HepG2 (cell line): ENCODE measurements around the gene CDCA4. TPM values are rescaled to one million over a fixed set of nuclear protein-coding genes. Genes with fewer than 3 reads are reported as not detected.

Experiments
- ATAC-seq: fragments of 200-7000 bp; cut with Tn5 transposase; 3 replicates; pipeline ENCODE4 v1.9.1; 2020; ENCODE audit warnings: mild to moderate bottlenecking, moderate library complexity
- BruUV-seq: library from RNA; stranded (reverse); fragments of 400-500 nt; replicated peaks from 2 replicates; lab custom pipeline; 2021; lab: Mats Ljungman, UMichigan
- CTCF ChIA-PET: fragments of 300-600 bp; formaldehyde crosslinking; extraction: SDS; loops from one replicate; lab custom pipeline; 2021; ENCODE audit warnings: low total read pairs, inconsistent platforms, low intra/inter-chr PET ratio; lab: Yijun Ruan, JAX
- POLR2A ChIA-PET: fragments of 350-600 bp; sonication (Branson Sonifier 250); formaldehyde crosslinking; loops from one replicate; lab custom pipeline; 2020; ENCODE audit warnings: antibody characterized with exemption, inconsistent platforms; lab: Yijun Ruan, JAX
- DNase-seq: peaks from one replicate; pipeline ENCODE4 v3.0.0-alpha.2; 2015; ENCODE audit warnings: low spot score
- FAIRE-seq: peaks from 3 replicates; lab custom pipeline; 2011; peaks lifted over from hg19 to GRCh38; lab: Jason Lieb, UNC
- H2AFZ ChIP-seq: one replicate; pipeline ENCODE4 v1.6.1; 2011; ENCODE audit warnings: low read length, inconsistent platforms
- H3K27ac ChIP-seq: fragments of 300-600 bp; 3 replicates; pipeline ENCODE4 v1.8.0; 2011; ENCODE audit warnings: mixed run types, mild to moderate bottlenecking, mixed read lengths, low read length, inconsistent platforms; ENCODE audit not compliant: insufficient read depth; ENCODE audit errors: extremely low read length
- H3K27me3 ChIP-seq, 2 experiments: fragments of 200-600 bp in 1 of 2; 2 replicates in 1 of 2; 3 replicates in 1 of 2; pipeline versions ENCODE4 v1.6.0 to v1.8.0; 2011; ENCODE audit warnings: low read length in 2 of 2, mild to moderate bottlenecking in 2 of 2, moderate library complexity in 2 of 2, inconsistent platforms in 1 of 2; ENCODE audit not compliant: insufficient read depth in 2 of 2, control insufficient read depth in 1 of 2
- H3K36me3 ChIP-seq, 2 experiments: fragments of 200-600 bp in 1 of 2; replicated peaks in 1 of 2; 2 replicates in 1 of 2; 3 replicates in 1 of 2; pipeline versions ENCODE4 v1.5.1 to v1.8.0; 2011; ENCODE audit warnings: low read length in 2 of 2, inconsistent platforms in 1 of 2; ENCODE audit not compliant: insufficient read depth in 2 of 2, control insufficient read depth in 1 of 2
- H3K4me1 ChIP-seq: 2 replicates; pipeline ENCODE4 v1.5.1; 2012; ENCODE audit warnings: low read length, inconsistent platforms; ENCODE audit not compliant: insufficient read depth
- H3K4me2 ChIP-seq: 2 replicates; pipeline ENCODE4 v1.6.0; 2011; ENCODE audit warnings: low read depth, low read length, inconsistent platforms
- H3K4me3 ChIP-seq, 3 experiments: fragments of 200-600 bp in 1 of 3; sonication (generic), shearing (Covaris generic) in 1 of 3; replicated peaks in 1 of 3; 2 replicates each; pipeline ENCODE4 v1.5.1; 2011 to 2016; ENCODE audit warnings: low read length in 3 of 3, inconsistent platforms in 2 of 3, low read depth in 2 of 3, mild to moderate bottlenecking in 2 of 3, control low read depth in 1 of 3, mixed read lengths in 1 of 3; ENCODE audit not compliant: insufficient read depth in 1 of 3
- H3K79me2 ChIP-seq: one replicate; pipeline ENCODE4 v1.6.1; 2011; ENCODE audit warnings: low read length, inconsistent platforms; ENCODE audit not compliant: insufficient read depth
- H3K9ac ChIP-seq: 2 replicates; pipeline ENCODE4 v1.6.0; 2011; ENCODE audit warnings: mild to moderate bottlenecking, low read depth, low read length, inconsistent platforms; ENCODE audit not compliant: insufficient read depth
- H3K9me3 ChIP-seq: 2 replicates; pipeline ENCODE4 v1.5.1; 2012; ENCODE audit warnings: mild to moderate bottlenecking, low read length
- H4K20me1 ChIP-seq: 2 replicates; pipeline ENCODE4 v1.6.0; 2011; ENCODE audit warnings: inconsistent platforms, mild to moderate bottlenecking, low read length, moderate library complexity; ENCODE audit not compliant: insufficient read depth
- ATF7-NPFF ChIP-seq: sonication (generic); formaldehyde crosslinking; IDR thresholded peaks from 2 replicates; pipeline ENCODE4 v1.8.1; 2023; ENCODE audit warnings: mild to moderate bottlenecking, low read depth, missing genetic modification reagents, moderate library complexity
- GABPA ChIP-seq, 2 experiments: IDR thresholded peaks; 2 replicates each; pipeline ENCODE4 v1.6.1; 2011 to 2016; ENCODE audit warnings: low read depth in 2 of 2, low read length in 1 of 2, missing biosample characterization in 1 of 2, missing genetic modification characterization in 1 of 2
- NFRKB ChIP-seq: fragments of 450-650 bp; IDR thresholded peaks from 2 replicates; pipeline ENCODE4 v1.6.1; 2017
- SMAD3 ChIP-seq: sonication (generic); formaldehyde crosslinking; IDR thresholded peaks from 2 replicates; pipeline ENCODE4 v1.4.0; 2020; ENCODE audit warnings: missing genetic modification reagents
- WGBS: methylation state at CpG from one replicate; pipeline ENCODE4 v1.1.6; 2017; ENCODE audit warnings: low lambda C conversion rate; 5-methylcytosine and 5-hydroxymethylcytosine counted together
- in situ Hi-C: cut with HindIII; loops from 2 replicates; pipeline ENCODE4 v1.10.0; 2017; ENCODE audit warnings: low pct_unique_long_range_greater_than_20kb; ENCODE audit not compliant: extremely low pct_ligation_motif_present
- intact Hi-C: fragments of 100-400 bp; cut with micrococcal nuclease; formaldehyde crosslinking; loops from one replicate; pipeline ENCODE4 v1.10.0; 2022; ENCODE audit not compliant: unreplicated experiment
- polyA plus RNA-seq, 8 experiments: library from polyadenylated mRNA; depleted of rRNA in 3 of 8; stranded (reverse) in 7 of 8; unstranded in 1 of 8; fragments of >200 nt; fragmentation: Illumina TruSeq in 4 of 8; extraction: Trizol in 4 of 8; gene quantifications; 2 replicates each; pipeline versions ENCODE4 v1.2.1 to v1.2.3, GENCODE V29; 2011 to 2016; ENCODE audit warnings: low read depth in 4 of 8, missing spikeins in 1 of 8, mixed read lengths in 1 of 8; ENCODE audit not compliant: insufficient read depth in 1 of 8
- total RNA-seq, 5 experiments: library from RNA; depleted of rRNA; stranded (reverse); fragments of >200 nt; fragmentation: Illumina TruSeq; extraction: Trizol; gene quantifications; 2 replicates each; pipeline ENCODE4 v1.2.3, GENCODE V29; 2016; ENCODE audit warnings: low read depth in 1 of 5
- TF ChIP-seq, protein P1 (sequence below), 2 experiments: IDR thresholded peaks; 2 replicates each; pipeline ENCODE4 v1.6.1; 2011 to 2012; ENCODE audit warnings: low read length in 2 of 2, borderline replicate concordance in 1 of 2, low read depth in 1 of 2, mild to moderate bottlenecking in 1 of 2, moderate library complexity in 1 of 2

The CDCA4 gene
- total and polyA plus RNA-seq, 2 of the 13 experiments (the other 11 are each of a cell fraction or from before 2014, with no cell fraction given) = 19.7 to 43.1 TPM

DNA sequence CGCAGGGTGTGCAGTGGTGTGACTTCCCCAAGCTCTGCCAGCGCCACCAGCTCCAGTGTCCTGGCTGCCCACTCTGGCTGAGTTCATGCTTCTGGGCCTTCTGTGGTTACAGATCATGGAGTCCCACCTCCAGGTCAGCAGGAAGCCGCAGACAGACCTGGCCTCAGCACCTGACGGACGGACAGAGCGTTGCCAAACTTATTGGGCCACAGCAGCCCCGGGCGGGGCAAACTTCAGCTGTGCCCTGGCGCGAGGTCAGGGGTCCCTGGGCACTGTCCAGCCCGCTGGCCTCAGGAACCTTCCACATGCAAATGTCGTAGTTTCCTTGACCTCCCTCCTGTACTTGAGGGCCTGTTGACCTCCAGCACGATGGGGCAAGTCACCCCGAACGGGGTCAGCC is 33.1 kb upstream of the CDCA4 start:
- H3K9ac ChIP-seq = no peak overlapping the region
- POLR2A ChIA-PET = no interaction called here
- BruUV-seq = no TSS peak
- H3K9me3 ChIP-seq = no peaks in the 10 kb centered on the region
- no peak for ATAC-seq
- TF ChIP-seq GABPA (IDR thresholded peaks at IDR 0.05; ENCODE audit: low read depth, low read length) (no peak), GABPA (CRISPR knock-in tag; IDR thresholded peaks at IDR 0.05; ENCODE audit: low read depth) (no peak), SMAD3 (CRISPR knock-in tag) (no peak), NFRKB (no peak), ATF7-NPFF (CRISPR knock-in tag) (no peak)
- TF ChIP-seq, protein P1, sequence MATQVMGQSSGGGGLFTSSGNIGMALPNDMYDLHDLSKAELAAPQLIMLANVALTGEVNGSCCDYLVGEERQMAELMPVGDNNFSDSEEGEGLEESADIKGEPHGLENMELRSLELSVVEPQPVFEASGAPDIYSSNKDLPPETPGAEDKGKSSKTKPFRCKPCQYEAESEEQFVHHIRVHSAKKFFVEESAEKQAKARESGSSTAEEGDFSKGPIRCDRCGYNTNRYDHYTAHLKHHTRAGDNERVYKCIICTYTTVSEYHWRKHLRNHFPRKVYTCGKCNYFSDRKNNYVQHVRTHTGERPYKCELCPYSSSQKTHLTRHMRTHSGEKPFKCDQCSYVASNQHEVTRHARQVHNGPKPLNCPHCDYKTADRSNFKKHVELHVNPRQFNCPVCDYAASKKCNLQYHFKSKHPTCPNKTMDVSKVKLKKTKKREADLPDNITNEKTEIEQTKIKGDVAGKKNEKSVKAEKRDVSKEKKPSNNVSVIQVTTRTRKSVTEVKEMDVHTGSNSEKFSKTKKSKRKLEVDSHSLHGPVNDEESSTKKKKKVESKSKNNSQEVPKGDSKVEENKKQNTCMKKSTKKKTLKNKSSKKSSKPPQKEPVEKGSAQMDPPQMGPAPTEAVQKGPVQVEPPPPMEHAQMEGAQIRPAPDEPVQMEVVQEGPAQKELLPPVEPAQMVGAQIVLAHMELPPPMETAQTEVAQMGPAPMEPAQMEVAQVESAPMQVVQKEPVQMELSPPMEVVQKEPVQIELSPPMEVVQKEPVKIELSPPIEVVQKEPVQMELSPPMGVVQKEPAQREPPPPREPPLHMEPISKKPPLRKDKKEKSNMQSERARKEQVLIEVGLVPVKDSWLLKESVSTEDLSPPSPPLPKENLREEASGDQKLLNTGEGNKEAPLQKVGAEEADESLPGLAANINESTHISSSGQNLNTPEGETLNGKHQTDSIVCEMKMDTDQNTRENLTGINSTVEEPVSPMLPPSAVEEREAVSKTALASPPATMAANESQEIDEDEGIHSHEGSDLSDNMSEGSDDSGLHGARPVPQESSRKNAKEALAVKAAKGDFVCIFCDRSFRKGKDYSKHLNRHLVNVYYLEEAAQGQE (IDR thresholded peaks at IDR 0.05; ENCODE audit: borderline replicate concordance in 1 of 2, low read depth in 1 of 2, low read length in 2 of 2) = no peak
- TF ChIP-seq, all 625 proteins: peak for 0
- in situ Hi-C loops = no loop called here
- Histone ChIP-seq H3K27me3 (peaks cover 5 to 36% of the 10 kb centered on the region in 2 experiments), H2AFZ (no peak overlapping the region), H3K79me2 (no peaks in the 10 kb centered on the region), H3K4me1 (no peaks in the 10 kb centered on the region), H3K36me3 (no peaks in the 10 kb centered on the region), H4K20me1 (no peaks in the 10 kb centered on the region), H3K4me3 (no peak overlapping the region), H3K27ac (no peak overlapping the region), H3K4me2 (no peak overlapping the region)
- DNase-seq = no peak
- WGBS = 58% methylated on average over 5 of the region's 15 CpGs
- intact Hi-C loops = no loop called here
- no peak for FAIRE-seq
- CTCF ChIA-PET = no interaction called here
